ENCODE results near the gene SH3TC1. TPM values are rescaled to one million over a fixed set of nuclear protein-coding genes. Genes with fewer than 3 reads are reported as not detected.

Gene SH3TC1
- total and polyA plus RNA-seq, 4 donors = 6.5 to 34.6 (median 25.8) TPM

- no peak for DNase-seq (ENCODE audit: low spot score)
- Histone ChIP-seq H3K36me3 (ENCODE audit: control insufficient read depth in 4 of 4, insufficient read depth in 3 of 4, low read depth in 1 of 4, low read length in 3 of 4) (peaks cover 4 to 35% (median 12%) of the 10 kb centered on the region in 4 donors), H3K27ac (ENCODE audit: low read depth in 1 of 2, low read length in 2 of 2) (no peak overlapping the region), H3K27me3 (ENCODE audit: control insufficient read depth in 4 of 4, insufficient read depth in 4 of 4, low read length in 3 of 4) (no peaks in the 10 kb centered on the region), H3K9me3 (ENCODE audit: control insufficient read depth in 4 of 4, low read length in 3 of 4) (no peaks in the 10 kb centered on the region), H3K9ac (ENCODE audit: low read depth in 1 of 2, low read length in 2 of 2) (no peak overlapping the region), H3K4me1 (ENCODE audit: control insufficient read depth in 4 of 4, insufficient read depth in 4 of 4, low read length in 3 of 4) (peaks cover 12 to 20% (median 16%) of the 10 kb centered on the region in 4 donors), H3K4me3 (ENCODE audit: low read depth in 1 of 3, low read length in 3 of 3) (no peak overlapping the region)
- TF ChIP-seq HNF4G (IDR thresholded peaks at IDR 0.05) (no peak), EGR1 (IDR thresholded peaks at IDR 0.05; ENCODE audit: low read depth in 2 of 2) (no peak), YY1 (IDR thresholded peaks at IDR 0.05) (no peak), REST (IDR thresholded peaks at IDR 0.05) (no peak), ZBTB33 (IDR thresholded peaks at IDR 0.05) (no peak), HNF4A (conservative IDR thresholded peaks at IDR 0.05) (no peak), RAD21 (IDR thresholded peaks at IDR 0.05) (no peak), FOXA2 (IDR thresholded peaks at IDR 0.05) (no peak), FOXA1 (IDR thresholded peaks at IDR 0.05) (no peak), ATF3 (IDR thresholded peaks at IDR 0.05) (no peak), TAF1 (conservative IDR thresholded peaks at IDR 0.05) (no peak), GABPA (IDR thresholded peaks at IDR 0.05 in 1 of 2, conservative IDR thresholded peaks at IDR 0.05 in 1 of 2) (no peak), CTCF (IDR thresholded peaks at IDR 0.05; ENCODE audit: low read depth, low read length, missing input control) (no peak), RXRA (IDR thresholded peaks at IDR 0.05) (no peak)
- WGBS = 91% methylated on average over 5 of the region's 5 CpGs
Observed at GRCh38 chr4:8210616-8211015, 11.5 kb downstream of the SH3TC1 start.

- peaks cover 12 to 20% (median 16%) of the 10 kb centered on the region in 4 donors for H3K4me1 ChIP-seq (ENCODE audit: control insufficient read depth in 4 of 4, insufficient read depth in 4 of 4, low read length in 3 of 4)
- no peaks in the 10 kb centered on the region for H3K27me3 ChIP-seq (ENCODE audit: control insufficient read depth in 4 of 4, insufficient read depth in 4 of 4, low read length in 3 of 4)
- peaks cover 7 to 35% (median 10%) of the 10 kb centered on the region in 4 donors for H3K36me3 ChIP-seq (ENCODE audit: control insufficient read depth in 4 of 4, insufficient read depth in 3 of 4, low read depth in 1 of 4, low read length in 3 of 4)
- no peak overlapping the region for H3K9ac ChIP-seq (ENCODE audit: low read depth in 1 of 2, low read length in 2 of 2)
- no peak for DNase-seq (ENCODE audit: low spot score)
- H3K27ac ChIP-seq (ENCODE audit: low read depth in 1 of 2, low read length in 2 of 2) = no peak overlapping the region
- no peak overlapping the region for H3K4me3 ChIP-seq (ENCODE audit: low read depth in 1 of 3, low read length in 3 of 3)
- WGBS = 67% methylated on average over 8 of the region's 8 CpGs
- H3K9me3 ChIP-seq (ENCODE audit: control insufficient read depth in 4 of 4, low read length in 3 of 4) = no peaks in the 10 kb centered on the region
- TF ChIP-seq SP1 (IDR thresholded peaks at IDR 0.05) (no peak), YY1 (IDR thresholded peaks at IDR 0.05) (no peak), ATF3 (IDR thresholded peaks at IDR 0.05) (no peak), MAX (IDR thresholded peaks at IDR 0.05) (no peak), JUND (IDR thresholded peaks at IDR 0.05) (no peak), CTCF (IDR thresholded peaks at IDR 0.05; ENCODE audit: low read depth, low read length, missing input control) (no peak), NR2F2 (IDR thresholded peaks at IDR 0.05) (no peak), REST (IDR thresholded peaks at IDR 0.05) (no peak), FOXA1 (IDR thresholded peaks at IDR 0.05) (no peak), HNF4G (IDR thresholded peaks at IDR 0.05) (no peak), EGR1 (IDR thresholded peaks at IDR 0.05; ENCODE audit: low read depth in 2 of 2) (no peak), RAD21 (IDR thresholded peaks at IDR 0.05) (no peak)
Observed at GRCh38 chr4:8211251-8211650, 12.2 kb downstream of the SH3TC1 start.
